Common myeloid progenitor, CD34-positive (primary cell): ENCODE results near the gene TPMT.
A peak's percentile ranks its signal among the peaks of the same experiment; 100 is the strongest.

Experiments
- CTCF ChIA-PET: fragments of 350-600 bp; sonication (Branson Sonifier 250); formaldehyde crosslinking; loops from one replicate; lab custom pipeline; 2021; ENCODE audit warnings: antibody characterized with exemption; lab: Charles Lee
- POLR2A ChIA-PET: fragments of 350-600 bp; sonication (Branson Sonifier 250); formaldehyde crosslinking; loops from one replicate; lab custom pipeline; 2021; ENCODE audit warnings: antibody characterized with exemption; lab: Charles Lee
- DNase-seq, 3 donors: peaks; one replicate each; pipeline versions ENCODE4 v3.0.0 to v3.0.0-alpha.2; 2013
- H3K27ac ChIP-seq, 2 experiments: 1 replicate in 1 of 2; 2 replicates in 1 of 2; pipeline ENCODE4 v1.7.0; 2013; ENCODE audit warnings: inconsistent platforms in 2 of 2, low read length in 2 of 2, mild to moderate bottlenecking in 2 of 2, low read depth in 1 of 2, moderate library complexity in 1 of 2; ENCODE audit not compliant: severe bottlenecking in 2 of 2, insufficient read depth in 1 of 2, poor library complexity in 1 of 2
- H3K27me3 ChIP-seq, 5 experiments: replicated peaks in 2 of 5; 1 replicate in 3 of 5; 2 replicates in 2 of 5; pipeline versions ENCODE4 v1.6.1 to v1.7.0; 2013; ENCODE audit warnings: low read length in 4 of 5, mild to moderate bottlenecking in 2 of 5, moderate library complexity in 2 of 5, inconsistent platforms in 1 of 5; ENCODE audit not compliant: insufficient read depth in 5 of 5, control insufficient read depth in 4 of 5
- H3K36me3 ChIP-seq, 4 experiments: 1 replicate in 2 of 4; 2 replicates in 2 of 4; pipeline versions ENCODE4 v1.6.1 to v1.7.0; 2013; ENCODE audit warnings: low read length in 3 of 4, control low read depth in 1 of 4, mild to moderate bottlenecking in 1 of 4; ENCODE audit not compliant: control insufficient read depth in 4 of 4, insufficient read depth in 4 of 4
- H3K4me1 ChIP-seq, 4 experiments: 1 replicate in 3 of 4; 2 replicates in 1 of 4; pipeline versions ENCODE4 v1.6.1 to v1.7.1; 2013; ENCODE audit warnings: low read length in 3 of 4, mild to moderate bottlenecking in 3 of 4, control low read depth in 1 of 4, inconsistent platforms in 1 of 4, moderate library complexity in 1 of 4; ENCODE audit not compliant: control insufficient read depth in 4 of 4, insufficient read depth in 4 of 4; ENCODE audit errors: control extremely low read depth in 1 of 4
- H3K4me3 ChIP-seq, 7 experiments: 1 replicate in 4 of 7; 2 replicates in 3 of 7; pipeline versions ENCODE4 v1.5.1 to v1.7.0; 2013; ENCODE audit warnings: mild to moderate bottlenecking in 7 of 7, low read length in 6 of 7, moderate library complexity in 6 of 7, inconsistent platforms in 2 of 7, low read depth in 2 of 7, control low read depth in 1 of 7; ENCODE audit not compliant: insufficient read depth in 4 of 7, control insufficient read depth in 1 of 7; ENCODE audit errors: extremely low read depth in 1 of 7
- H3K9me3 ChIP-seq, 5 experiments: 1 replicate in 4 of 5; 2 replicates in 1 of 5; pipeline versions ENCODE4 v1.6.1 to v1.7.1; 2013; ENCODE audit warnings: low read length in 4 of 5, mild to moderate bottlenecking in 2 of 5, inconsistent platforms in 1 of 5, low read depth in 1 of 5, moderate library complexity in 1 of 5; ENCODE audit not compliant: control insufficient read depth in 4 of 5, insufficient read depth in 2 of 5; ENCODE audit errors: control extremely low read depth in 1 of 5
- WGBS: methylation state at CpG from one replicate; pipeline ENCODE4 v1.1.5; 2013; ENCODE audit not compliant: insufficient coverage; 5-methylcytosine and 5-hydroxymethylcytosine counted together

The TPMT gene

DNA sequence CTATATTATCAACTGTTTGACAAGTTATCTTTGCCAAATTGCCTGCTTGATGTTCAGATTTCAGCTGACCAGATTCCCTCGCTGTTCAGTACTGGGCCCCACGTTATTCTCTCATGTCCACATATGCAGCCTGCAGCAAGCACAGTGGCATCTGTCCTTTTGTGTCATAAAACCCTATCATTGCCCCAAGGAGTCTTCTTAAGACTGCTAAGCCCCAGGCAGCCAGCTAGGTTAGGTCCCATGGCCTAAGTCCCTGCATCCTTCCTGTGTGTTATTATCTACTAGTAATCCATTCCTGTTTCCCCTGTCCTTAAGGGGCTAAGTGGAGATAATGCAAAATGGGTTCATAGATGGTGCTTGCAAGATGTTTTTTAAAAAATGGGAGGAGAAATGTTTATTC, 7.5 kb upstream of the TPMT start:
- peaks cover 23 to 57% (median 32%) of the 10 kb centered on the region in 4 experiments for H3K36me3 ChIP-seq
- no peaks in the 10 kb centered on the region for H3K9me3 ChIP-seq
- H3K27me3 ChIP-seq: no peaks in the 10 kb centered on the region
- CTCF ChIA-PET: interaction anchor here (1.4 kb wide), 1 partner anchor 23 kb away, joined by 4 read pairs; no protein-coding TSS in a partner anchor
- DNase-seq: no peak
- no peak overlapping the region for H3K4me3 ChIP-seq
- WGBS: 100% methylated on average over 2 of the region's 2 CpGs
- POLR2A ChIA-PET: no interaction called here
- no peaks in the 10 kb centered on the region for H3K4me1 ChIP-seq
- no peak overlapping the region for H3K27ac ChIP-seq

DNA sequence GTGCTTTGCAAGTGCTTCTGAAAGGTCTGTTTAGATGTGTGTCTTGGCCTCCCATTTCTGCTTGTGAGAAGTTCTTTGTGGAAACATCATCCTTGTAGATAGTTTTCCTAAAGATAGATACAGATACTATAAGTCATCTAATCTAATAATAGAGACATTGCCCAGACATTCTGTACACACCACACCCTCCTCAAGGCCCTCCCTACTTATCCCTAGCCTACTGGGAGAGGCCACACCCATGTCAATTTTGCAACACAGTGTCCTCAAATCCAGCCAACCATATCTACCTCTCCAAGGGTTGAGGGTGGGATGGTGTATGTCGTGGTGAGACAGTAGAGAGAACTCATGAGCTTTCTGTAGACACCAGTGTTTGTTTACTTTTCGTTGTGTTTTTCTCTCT, 6.6 kb upstream of the TPMT start:
- Histone ChIP-seq H3K9me3 (no peaks in the 10 kb centered on the region), H3K36me3 (peaks cover 22 to 50% (median 31%) of the 10 kb centered on the region in 4 experiments), H3K4me1 (peaks cover 0 to 4% (median 1%) of the 10 kb centered on the region in 4 experiments), H3K4me3 (no peak overlapping the region), H3K27me3 (no peaks in the 10 kb centered on the region), H3K27ac (no peak overlapping the region)
- no CpG with 5 or more reads among the region's 2 CpGs for WGBS
- DNase-seq: no peak
- ChIA-PET CTCF (interaction anchor here (0.6 to 1.4 kb wide), 2 partner anchors 24 to 458 kb away, joined by 4 to 6 read pairs; no protein-coding TSS in a partner anchor), POLR2A (no interaction called here)

DNA sequence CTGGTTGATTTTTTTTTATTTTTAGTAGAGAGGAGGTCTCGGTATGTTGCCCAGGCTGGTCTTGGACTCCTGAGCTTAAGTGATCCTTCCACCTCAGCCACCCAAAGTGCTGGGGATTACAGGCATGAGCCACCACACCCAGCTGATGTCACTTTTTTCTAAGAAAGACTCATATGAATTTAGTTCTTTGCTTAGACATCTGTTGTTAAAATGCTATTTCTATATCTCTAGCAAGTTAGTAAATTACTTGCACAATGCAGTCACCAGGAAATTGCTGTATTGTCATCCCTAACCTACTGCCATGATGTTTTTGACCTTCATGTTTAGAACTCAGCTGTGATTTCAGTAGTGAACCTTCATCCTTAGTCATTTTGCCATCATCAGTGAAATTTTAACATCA, 6.0 kb upstream of the TPMT start:
- H3K27ac ChIP-seq: no peak overlapping the region
- no peaks in the 10 kb centered on the region for H3K27me3 ChIP-seq
- peaks cover 0 to 9% (median 6%) of the 10 kb centered on the region in 4 experiments for H3K4me1 ChIP-seq
- ChIA-PET POLR2A (no interaction called here), CTCF (no interaction called here)
- WGBS: 100% methylated on average over 1 of the region's 1 CpG
- H3K9me3 ChIP-seq: no peaks in the 10 kb centered on the region
- no peak for DNase-seq
- H3K4me3 ChIP-seq: no peak overlapping the region
- H3K36me3 ChIP-seq: peaks cover 19 to 44% (median 27%) of the 10 kb centered on the region in 4 experiments

DNA sequence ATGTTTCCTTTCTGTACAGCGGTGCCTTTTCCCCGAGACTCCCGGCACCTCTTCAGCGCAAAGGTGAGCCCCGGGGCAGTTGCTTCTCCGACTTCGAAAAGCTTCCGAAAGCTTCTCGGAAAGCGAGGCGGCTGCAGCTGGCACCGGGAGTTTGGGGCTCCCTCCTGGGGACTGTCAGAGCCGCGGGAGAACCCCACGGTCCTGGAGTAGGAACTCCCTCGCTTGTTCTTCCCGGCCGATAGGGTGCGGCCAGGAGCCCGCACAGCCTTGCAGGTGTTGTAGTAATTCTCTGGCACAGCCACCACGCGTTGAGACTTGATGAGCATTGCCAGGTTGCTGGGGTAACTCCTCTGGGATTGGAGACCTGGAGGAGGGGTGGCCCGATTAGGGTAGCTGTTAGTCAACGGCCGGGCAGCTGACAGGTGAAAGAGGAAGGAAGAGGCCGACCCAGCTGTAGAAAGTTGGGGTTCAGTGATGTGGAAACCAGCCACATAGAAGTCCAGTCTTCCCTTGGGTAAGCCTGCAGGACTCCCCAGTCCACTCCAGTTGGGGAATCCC, 1.1 kb upstream of the TPMT start:
- no peaks in the 10 kb centered on the region for H3K9me3 ChIP-seq
- 0% methylated on average over 25 of the region's 26 CpGs for WGBS
- H3K27me3 ChIP-seq: no peaks in the 10 kb centered on the region
- CTCF ChIA-PET: interaction anchor here (1.3 kb wide), 1 partner anchor 30 kb away, joined by 4 read pairs; no protein-coding TSS in a partner anchor
- H3K36me3 ChIP-seq: peaks cover 0 to 12% (median 7%) of the 10 kb centered on the region in 4 experiments
- H3K4me3 ChIP-seq: peak overlapping the region; percentile 78 to 95 (median 89)
- H3K4me1 ChIP-seq: peaks cover 14 to 32% (median 26%) of the 10 kb centered on the region in 4 experiments
- peak overlapping the region; percentile 61 to 86 for H3K27ac ChIP-seq
- POLR2A ChIA-PET: interaction anchor here (0.6 kb wide), 1 partner anchor 516 kb away, joined by 3 read pairs; no protein-coding TSS in a partner anchor
- DNase-seq: peak; percentile 77 to 84 (median 80)

DNA sequence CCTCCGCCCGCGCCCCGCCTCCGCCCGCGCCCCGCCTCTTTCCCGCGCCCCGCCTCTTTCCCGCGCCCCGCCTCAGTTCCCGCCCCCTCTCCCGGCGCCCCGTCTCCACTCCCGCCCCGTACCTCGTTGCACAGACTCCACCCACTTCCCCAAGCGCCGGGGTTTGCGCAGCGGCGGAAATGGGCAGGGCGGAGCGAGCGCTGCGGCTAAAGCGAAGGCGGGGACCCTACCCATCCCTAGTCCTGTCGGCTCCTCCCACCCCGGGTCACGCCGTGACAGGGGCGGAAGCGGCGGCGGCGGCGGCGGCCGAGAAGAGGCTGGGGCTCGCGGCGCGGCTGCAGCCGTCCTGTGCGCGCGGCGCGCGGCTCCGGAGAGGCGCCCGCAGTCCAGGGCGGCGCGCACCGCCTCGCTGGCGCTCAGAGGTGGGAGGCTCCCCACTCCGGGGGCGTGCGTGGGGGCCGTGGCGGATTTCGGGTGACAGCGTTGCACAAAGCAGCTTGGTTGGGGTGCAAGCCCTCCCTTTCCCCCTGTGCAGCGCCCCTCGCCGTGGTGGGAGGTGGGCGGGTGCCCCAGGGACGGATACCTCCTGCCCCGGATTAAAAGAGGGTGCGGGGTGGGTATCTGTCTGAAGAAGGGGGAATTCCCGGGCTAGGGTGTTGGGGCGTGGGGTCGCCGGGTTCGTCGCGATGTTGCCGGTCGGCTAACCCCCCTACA, 430 bp upstream of the TPMT start, which contains the start of gene KDM1B:
Gene KDM1B (plus strand): TSS at position 273 of the 714 bp plus-strand sequence. CDS start 4,474 bp downstream, outside the sequence.
- 0% methylated on average over 43 of the region's 87 CpGs for WGBS

DNA sequence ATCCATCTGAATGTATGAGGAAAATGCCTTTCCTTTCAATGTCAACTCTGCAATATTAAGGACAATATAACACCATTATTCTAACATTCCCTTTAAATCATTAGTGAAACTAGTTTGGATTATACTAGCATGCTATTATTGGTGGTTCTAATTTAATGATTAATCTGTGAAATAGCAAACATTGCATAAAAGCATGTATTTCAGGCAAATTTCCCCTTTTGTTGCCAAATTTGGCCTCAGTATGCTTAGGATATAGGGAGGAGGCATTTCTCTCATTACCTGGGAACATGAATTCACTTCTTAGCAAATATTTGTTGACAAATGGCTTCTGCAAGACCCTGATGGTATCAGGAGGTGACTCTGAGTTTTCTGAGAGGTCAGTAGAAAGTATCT, 1.6 kb downstream of the TPMT start:
- no peaks in the 10 kb centered on the region for H3K27me3 ChIP-seq
- ChIA-PET CTCF (interaction anchor here (0.5 kb wide), 1 partner anchor 359 kb away, joined by 3 read pairs; no protein-coding TSS in a partner anchor), POLR2A (interaction anchor here (0.6 kb wide), 1 partner anchor 16 kb away, joined by 4 read pairs; no protein-coding TSS in a partner anchor)
- H3K27ac ChIP-seq: peak overlapping the region in 1 of 2 experiments; percentile 86
- H3K4me3 ChIP-seq: peak overlapping the region in 1 of 7 experiments; percentile 89
- peaks cover 0 to 3% (median 1%) of the 10 kb centered on the region in 4 experiments for H3K36me3 ChIP-seq
- no peaks in the 10 kb centered on the region for H3K9me3 ChIP-seq
- H3K4me1 ChIP-seq: peaks cover 14 to 32% (median 26%) of the 10 kb centered on the region in 4 experiments
- DNase-seq: no peak

More for the DNA sequence above, 430 bp upstream of the TPMT start, which contains the start of gene KDM1B:
- H3K27me3 ChIP-seq: no peaks in the 10 kb centered on the region
- H3K27ac ChIP-seq: peak within 1 kb of the TSS; percentile 66 to 86
- POLR2A ChIA-PET: interaction anchor here (0.6 to 0.9 kb wide), 3 partner anchors 9 to 515 kb away, joined by 3 to 4 read pairs (median 3); no protein-coding TSS in a partner anchor
- peak; percentile 98 to 99 (median 99) for DNase-seq
- CTCF ChIA-PET: interaction anchor here (1.3 kb wide), 1 partner anchor 31 kb away, joined by 4 read pairs; no protein-coding TSS in a partner anchor
- H3K4me1 ChIP-seq: peaks cover 14 to 32% (median 26%) of the 10 kb centered on the region in 4 experiments
- H3K4me3 ChIP-seq: peak within 1 kb of the TSS; percentile 78 to 100 (median 95)
- peaks cover 0 to 8% (median 7%) of the 10 kb centered on the region in 4 experiments for H3K36me3 ChIP-seq
- H3K9me3 ChIP-seq: no peaks in the 10 kb centered on the region
